OCI-LY1 (cell line): ENCODE results near the gene ARIH2.

Experiments used
- H2AFZ ChIP-seq: fragments of 200-600 bp; sonication (generic), shearing (Covaris generic); 2 replicates; pipeline ENCODE4 v1.6.0; 2014; ENCODE audit warnings: antibody characterized with exemption, mild to moderate bottlenecking, low read length
- H3F3A ChIP-seq: fragments of 200-600 bp; sonication (generic), shearing (Covaris generic); 2 replicates; pipeline ENCODE4 v1.6.0; 2014; ENCODE audit warnings: mild to moderate bottlenecking, antibody characterized with exemption, low read length, moderate library complexity; ENCODE audit not compliant: insufficient read depth
- H3K27ac ChIP-seq: fragments of 200-600 bp; sonication (generic); 2 replicates; pipeline ENCODE4 v1.5.1; 2014; ENCODE audit warnings: low read length, mixed run types, mild to moderate bottlenecking, low read depth; ENCODE audit not compliant: poor library complexity, severe bottlenecking
- H3K27me3 ChIP-seq: fragments of 200-600 bp; sonication (generic); 2 replicates; pipeline ENCODE4 v1.6.0; 2014; ENCODE audit warnings: antibody characterized with exemption, mild to moderate bottlenecking, low read length, moderate library complexity; ENCODE audit not compliant: insufficient read depth
- H3K36me3 ChIP-seq: fragments of 200-600 bp; sonication (generic); 2 replicates; pipeline ENCODE4 v1.6.1; 2014; ENCODE audit warnings: mild to moderate bottlenecking, antibody characterized with exemption, low read length, moderate library complexity, mixed read lengths; ENCODE audit not compliant: insufficient read depth
- H3K4me1 ChIP-seq: fragments of 200-600 bp; sonication (generic); 2 replicates; pipeline ENCODE4 v1.5.1; 2014; ENCODE audit warnings: mild to moderate bottlenecking, low read length, moderate library complexity; ENCODE audit not compliant: insufficient read depth, severe bottlenecking
- H3K4me2 ChIP-seq: fragments of 200-600 bp; sonication (generic), shearing (Covaris generic); 2 replicates; pipeline ENCODE4 v1.6.1; 2014; ENCODE audit warnings: low read length
- H3K4me3 ChIP-seq: fragments of 200-600 bp; sonication (generic); 2 replicates; pipeline ENCODE4 v1.5.1; 2014; ENCODE audit warnings: low read length, low read depth, mild to moderate bottlenecking, mixed read lengths; ENCODE audit not compliant: poor library complexity, severe bottlenecking
- H3K79me2 ChIP-seq: fragments of 200-600 bp; shearing (Covaris generic); 2 replicates; pipeline ENCODE4 v1.6.1; 2016; ENCODE audit warnings: mixed run types, low read length, mixed read lengths; ENCODE audit not compliant: insufficient read depth
- H3K9ac ChIP-seq: fragments of 200-600 bp; sonication (generic), shearing (Covaris generic); 2 replicates; pipeline ENCODE4 v1.6.1; 2014; ENCODE audit warnings: mild to moderate bottlenecking, low read length, mixed read lengths
- H3K9me2 ChIP-seq: fragments of 200-600 bp; sonication (generic), shearing (Covaris generic); 2 replicates; pipeline ENCODE4 v1.6.1; 2014; ENCODE audit warnings: low read depth, mild to moderate bottlenecking, low read length, mixed read lengths
- H3K9me3 ChIP-seq: fragments of 200-600 bp; shearing (Covaris generic); 2 replicates; pipeline ENCODE4 v1.6.1; 2014; ENCODE audit warnings: low read length, mixed read lengths
- H4K20me1 ChIP-seq: fragments of 200-600 bp; sonication (generic), shearing (Covaris generic); 2 replicates; pipeline ENCODE4 v1.6.0; 2016; ENCODE audit warnings: mild to moderate bottlenecking, low read length; ENCODE audit not compliant: insufficient read depth
- CTCF ChIP-seq: fragments of 200-600 bp; sonication (generic), shearing (Covaris generic); IDR thresholded peaks from 2 replicates; pipeline ENCODE4 v1.5.1; 2017; ENCODE audit warnings: mild to moderate bottlenecking, antibody characterized with exemption, low read length, moderate library complexity, mixed read lengths
- EZH2 ChIP-seq: fragments of 200-600 bp; sonication (generic), shearing (Covaris generic); IDR thresholded peaks from 2 replicates; pipeline ENCODE4 v1.8.0; 2017; ENCODE audit warnings: borderline replicate concordance, mixed run types, mild to moderate bottlenecking, antibody characterized with exemption, low read length, moderate library complexity, mixed read lengths

The ARIH2 gene

GRCh38 chr3:48896936-48897335 lies 21.7 kb upstream of the ARIH2 start:
- Histone ChIP-seq H3K9me2 (no peaks in the 10 kb centered on the region), H4K20me1 (no peaks in the 10 kb centered on the region), H2AFZ (no peak overlapping the region), H3K27ac (peak overlapping the region; percentile 16), H3F3A (peaks cover 6% of the 10 kb centered on the region), H3K4me2 (no peak overlapping the region), H3K79me2 (no peaks in the 10 kb centered on the region), H3K27me3 (no peaks in the 10 kb centered on the region), H3K4me1 (peaks cover 22% of the 10 kb centered on the region), H3K36me3 (no peaks in the 10 kb centered on the region), H3K9me3 (no peaks in the 10 kb centered on the region), H3K4me3 (no peak overlapping the region), H3K9ac (no peak overlapping the region)
- TF ChIP-seq EZH2, result no peak

- peaks cover 6% of the 10 kb centered on the region for H3F3A ChIP-seq
- no peaks in the 10 kb centered on the region for H3K27me3 ChIP-seq
- H3K4me3 ChIP-seq, result peak overlapping the region; percentile 79
- no peak for TF ChIP-seq EZH2
- no peak for TF ChIP-seq CTCF
- peak overlapping the region; percentile 94 for H3K4me2 ChIP-seq
- H3K9ac ChIP-seq, result peak overlapping the region; percentile 74
- H3K79me2 ChIP-seq, result no peaks in the 10 kb centered on the region
- H4K20me1 ChIP-seq, result no peaks in the 10 kb centered on the region
- H3K27ac ChIP-seq, result peak overlapping the region; percentile 31
- no peaks in the 10 kb centered on the region for H3K9me3 ChIP-seq
- H2AFZ ChIP-seq, result no peak overlapping the region
- H3K4me1 ChIP-seq, result peaks cover 22% of the 10 kb centered on the region
- H3K9me2 ChIP-seq, result no peaks in the 10 kb centered on the region
- H3K36me3 ChIP-seq, result no peaks in the 10 kb centered on the region
These were observed 20.9 kb upstream of the ARIH2 start for GRCh38 chr3:48897460-48898376.

- H3K4me3 ChIP-seq, result peak within 1 kb of the TSS; percentile 79
- no peaks in the 10 kb centered on the region for H4K20me1 ChIP-seq
- H3K9me3 ChIP-seq, result no peaks in the 10 kb centered on the region
- H3K79me2 ChIP-seq, result no peaks in the 10 kb centered on the region
- H2AFZ ChIP-seq, result peak within 1 kb of the TSS; percentile 23; the same call in 1 of the 2 replicates
- peak within 1 kb of the TSS; percentile 88 for H3K27ac ChIP-seq
- H3K36me3 ChIP-seq, result no peaks in the 10 kb centered on the region
- H3K4me2 ChIP-seq, result peak within 1 kb of the TSS; percentile 94
- H3K9ac ChIP-seq, result peak within 1 kb of the TSS; percentile 74
- 0 out of 2 replicates have a peak, but pooled peaks have one; percentile 8 for TF ChIP-seq CTCF
- TF ChIP-seq EZH2, result no peak
- peaks cover 31% of the 10 kb centered on the region for H3K4me1 ChIP-seq
- peaks cover 6% of the 10 kb centered on the region for H3F3A ChIP-seq
- H3K27me3 ChIP-seq, result no peaks in the 10 kb centered on the region
- no peaks in the 10 kb centered on the region for H3K9me2 ChIP-seq
These were observed 20.0 kb upstream of the ARIH2 start, which contains the start of gene SLC25A20 for GRCh38 chr3:48898383-48899234. SLC25A20 (minus strand) TSS chr3:48898882; CDS start chr3:48898794, 88 bp downstream.
